ENCODE data around the gene PON1.

The PON1 gene

GRCh38 chr7:95262875-95263274 is 61.5 kb downstream of the PON1 start:
- H3K4me3 Mint-ChIP-seq: no peak overlapping the region
- no peak overlapping the region for H3K27ac Mint-ChIP-seq
- H3K9me3 Mint-ChIP-seq: no peaks in the 10 kb centered on the region
- DNase-seq (ENCODE audit: low spot score in 2 of 2): no peak
- ATAC-seq (ENCODE audit: low read depth): no peak
- no peaks in the 10 kb centered on the region for H3K27me3 Mint-ChIP-seq
- H3K36me3 Mint-ChIP-seq: no peaks in the 10 kb centered on the region
- no peaks in the 10 kb centered on the region for H3K4me1 Mint-ChIP-seq

GRCh38 chr7:95261895-95262415 is 62.4 kb downstream of the PON1 start:
- H3K4me1 Mint-ChIP-seq: no peaks in the 10 kb centered on the region
- DNase-seq (ENCODE audit: low spot score in 2 of 2) (no peak), ATAC-seq (ENCODE audit: low read depth) (no peak)
- H3K4me3 Mint-ChIP-seq: no peak overlapping the region
- no peaks in the 10 kb centered on the region for H3K27me3 Mint-ChIP-seq
- H3K36me3 Mint-ChIP-seq: no peaks in the 10 kb centered on the region
- H3K27ac Mint-ChIP-seq: no peak overlapping the region
- no peaks in the 10 kb centered on the region for H3K9me3 Mint-ChIP-seq

GRCh38 chr7:95255691-95256090 is 68.6 kb downstream of the PON1 start:
- H3K36me3 Mint-ChIP-seq: no peaks in the 10 kb centered on the region
- no peak overlapping the region for H3K4me3 Mint-ChIP-seq
- no peaks in the 10 kb centered on the region for H3K4me1 Mint-ChIP-seq
- H3K27me3 Mint-ChIP-seq: peaks cover 2% of the 10 kb centered on the region
- H3K9me3 Mint-ChIP-seq: no peaks in the 10 kb centered on the region
- no peak for ATAC-seq (ENCODE audit: low read depth)
- no peak for DNase-seq (ENCODE audit: low spot score in 2 of 2)
- H3K27ac Mint-ChIP-seq: no peak overlapping the region

- ATAC-seq (ENCODE audit: low read depth) (no peak), DNase-seq (ENCODE audit: low spot score in 2 of 2) (no peak)
- no peak overlapping the region for H3K27ac Mint-ChIP-seq
- H3K9me3 Mint-ChIP-seq: no peaks in the 10 kb centered on the region
- no peaks in the 10 kb centered on the region for H3K36me3 Mint-ChIP-seq
- H3K27me3 Mint-ChIP-seq: peaks cover 3% of the 10 kb centered on the region
- no peak overlapping the region for H3K4me3 Mint-ChIP-seq
- H3K4me1 Mint-ChIP-seq: no peaks in the 10 kb centered on the region
Measured at GRCh38 chr7:95253986-95254385, 70.3 kb downstream of the PON1 start.

- no peaks in the 10 kb centered on the region for H3K4me1 Mint-ChIP-seq
- peaks cover 4% of the 10 kb centered on the region for H3K27me3 Mint-ChIP-seq
- no peak overlapping the region for H3K27ac Mint-ChIP-seq
- ATAC-seq (ENCODE audit: low read depth) (no peak), DNase-seq (ENCODE audit: low spot score in 2 of 2) (no peak)
- H3K9me3 Mint-ChIP-seq: no peaks in the 10 kb centered on the region
- no peaks in the 10 kb centered on the region for H3K36me3 Mint-ChIP-seq
- no peak overlapping the region for H3K4me3 Mint-ChIP-seq
Measured at GRCh38 chr7:95251966-95252365, 72.4 kb downstream of the PON1 start.

GRCh38 chr7:95250571-95250970 is 73.8 kb downstream of the PON1 start:
- H3K27ac Mint-ChIP-seq: no peak overlapping the region
- no peak for ATAC-seq (ENCODE audit: low read depth)
- no peaks in the 10 kb centered on the region for H3K36me3 Mint-ChIP-seq
- no peak for DNase-seq (ENCODE audit: low spot score in 2 of 2)
- no peaks in the 10 kb centered on the region for H3K9me3 Mint-ChIP-seq
- H3K4me3 Mint-ChIP-seq: no peak overlapping the region
- H3K27me3 Mint-ChIP-seq: peaks cover 6% of the 10 kb centered on the region
- peaks cover 2% of the 10 kb centered on the region for H3K4me1 Mint-ChIP-seq
